A549 treated with GW870086 at 1 μM for 4 hours (cell line): Measurements from ENCODE around the gene PLPP4. TPM values are rescaled to one million over a fixed set of nuclear protein-coding genes. Genes with fewer than 3 reads are reported as not detected.

Experiments
- total RNA-seq: library from RNA; stranded (reverse); fragments of 200-300 nt; extraction: Qiagen RNA extraction; gene quantifications from 5 replicates; pipeline ENCODE4 v1.2.3, GENCODE V29; 2022; ENCODE audit warnings: low read depth

PLPP4 gene
- total RNA-seq: 0.28 to 0.42 TPM in 2 of 5 replicates, not detected in the others

DNA sequence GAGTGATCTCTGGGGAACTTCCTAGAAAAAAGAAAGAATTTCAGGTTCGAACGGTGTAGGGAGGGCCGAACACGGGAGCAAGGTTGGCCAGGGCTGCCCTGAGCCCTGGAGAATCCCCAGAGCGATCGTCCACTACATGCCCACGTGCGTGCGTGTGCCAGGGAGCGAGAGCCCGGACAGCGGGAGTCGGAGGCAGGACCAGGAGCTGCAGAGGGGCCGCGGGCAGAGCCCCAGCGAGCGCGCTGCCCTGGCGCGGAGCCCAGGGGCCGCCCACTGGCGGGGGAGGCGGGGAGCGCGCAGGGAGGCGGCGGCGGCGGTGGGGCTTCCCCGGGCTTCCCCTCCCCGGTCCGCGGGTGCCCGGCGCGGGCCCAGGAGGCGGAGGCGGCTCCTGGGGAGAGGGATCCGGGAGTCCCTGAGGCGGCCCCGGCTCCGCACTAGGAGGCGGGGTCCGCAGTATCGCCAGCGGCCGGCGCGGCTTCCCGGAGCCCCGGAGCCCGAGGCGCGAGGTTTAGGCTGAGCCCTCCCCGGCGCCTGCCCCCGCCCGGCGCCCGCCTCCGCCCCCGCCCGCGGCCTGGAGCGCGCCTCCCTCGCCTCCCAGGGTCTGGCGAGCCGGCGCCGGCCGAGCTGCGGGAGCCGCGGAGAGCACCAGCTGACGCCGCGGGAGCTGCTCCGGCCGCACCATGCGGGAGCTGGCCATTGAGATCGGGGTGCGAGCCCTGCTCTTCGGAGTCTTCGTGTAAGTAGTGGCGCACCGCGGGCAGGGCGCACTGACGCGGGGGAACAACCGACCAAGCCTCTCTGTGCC is at the start of gene PLPP4:
TSS of gene PLPP4 (plus strand) at position 602 of the 805 bp plus-strand sequence. CDS start at position 681, 79 bp downstream.

